Panc1 (cell line): ENCODE data around the gene DGCR6L.
"Not testable (repeated sequence)": the region's sequence is repeated elsewhere in the genome, so short reads cannot be mapped to it uniquely, and the experiment has no call there.

Experiments used
- CTCF ChIP-seq: fragments of 450-650 bp; IDR thresholded peaks from 2 replicates; pipeline ENCODE4 v1.5.1; 2017; ENCODE audit warnings: mild to moderate bottlenecking
- POLR2AphosphoS5 ChIP-seq: IDR thresholded peaks from 2 replicates; pipeline ENCODE4 v1.6.1; 2012; ENCODE audit warnings: mild to moderate bottlenecking, low read depth, low read length, moderate library complexity

- not testable (repeated sequence) for TF ChIP-seq POLR2AphosphoS5, CTCF
These were observed 50.2 kb downstream of the DGCR6L start for GRCh38 chr22:20269673-20270072.
